ENCODE data around the gene FLAD1. TPM values are rescaled to one million over a fixed set of nuclear protein-coding genes. Genes with fewer than 3 reads are reported as not detected.

The FLAD1 gene
- total RNA-seq (10.5 TPM), polyA plus RNA-seq (27.9 TPM)

DNA sequence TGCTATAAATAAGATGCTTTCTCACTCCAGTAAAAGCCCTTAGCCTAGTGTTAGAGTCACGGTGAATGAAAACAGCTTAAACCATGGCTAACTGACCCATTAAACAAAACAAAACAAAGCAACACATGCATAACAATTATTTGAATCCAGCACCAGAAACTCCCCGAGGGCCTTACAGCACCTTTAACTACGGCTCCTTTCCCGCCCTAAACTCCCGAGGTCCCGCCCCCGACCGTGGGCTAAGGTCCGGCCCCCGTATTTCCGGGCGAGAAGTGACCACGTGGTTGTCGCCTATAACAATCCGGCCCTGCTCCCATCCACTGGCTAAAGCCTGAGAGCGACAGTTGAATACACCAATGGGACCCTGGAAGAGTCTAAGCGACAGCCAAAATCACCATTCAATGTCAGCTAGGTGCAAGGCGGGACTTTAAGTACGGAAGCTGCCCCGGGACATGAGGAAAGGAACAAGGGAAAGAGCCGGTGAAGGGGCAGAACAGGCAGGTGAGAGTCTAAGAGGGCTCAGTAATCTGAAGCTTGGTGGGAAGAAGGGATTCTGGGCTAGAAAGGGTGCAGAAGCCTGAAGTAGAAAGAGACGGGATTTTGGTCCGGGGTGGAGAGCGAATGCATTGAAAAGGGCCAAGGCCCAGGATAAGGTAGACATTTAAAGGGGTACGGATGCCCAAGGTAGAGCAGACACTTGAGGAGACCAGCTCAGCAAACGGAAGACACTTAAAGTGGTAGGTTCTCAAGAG lies at the start of gene FLAD1:
Gene FLAD1 (plus strand): TSS at position 448 of the 752 bp plus-strand sequence. CDS start 351 bp downstream, outside the sequence.
- Histone ChIP-seq H3K36me3 (ENCODE audit: insufficient read depth) (no peaks in the 10 kb centered on the region), H3K27ac (ENCODE audit: low read depth) (no peak within 1 kb of the TSS), H3K4me3 (ENCODE audit: low read depth, low read length) (peak within 1 kb of the TSS; percentile 60), H3K4me1 (ENCODE audit: insufficient read depth) (no peaks in the 10 kb centered on the region)
- under 1% methylated on average over 26 of the region's 26 CpGs for WGBS
- DNase-seq (ENCODE audit: extremely low spot score), result peak; percentile 99

DNA sequence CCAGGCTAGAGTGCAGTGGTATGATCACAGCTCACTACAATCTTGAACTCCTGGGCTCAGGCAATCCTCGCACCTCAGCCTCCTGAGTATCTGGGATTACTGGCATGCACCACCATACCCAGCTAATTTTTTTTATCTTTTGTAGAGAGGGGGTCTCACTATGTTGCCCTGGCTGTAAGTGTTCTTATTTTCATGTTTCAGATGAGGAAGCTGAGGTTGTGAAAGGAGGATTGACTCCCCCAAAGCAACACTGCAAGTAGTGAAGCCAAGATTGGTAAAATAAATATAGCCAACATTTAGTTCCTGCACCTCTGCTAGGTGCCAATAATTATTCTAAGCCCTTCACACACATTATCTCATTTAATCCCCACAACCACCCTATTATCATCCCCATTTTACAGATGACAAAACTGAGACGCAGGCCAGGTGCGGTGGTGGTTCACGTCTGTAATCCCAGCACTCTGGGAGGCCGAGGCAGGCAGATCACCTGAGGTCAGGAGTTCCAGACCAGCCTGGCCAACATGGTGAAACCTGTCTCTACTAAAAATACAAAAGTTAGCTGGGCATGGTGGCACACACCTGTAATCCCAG lies 48.7 kb upstream of the FLAD1 start:
- WGBS, result 93% methylated on average over 5 of the region's 5 CpGs

DNA sequence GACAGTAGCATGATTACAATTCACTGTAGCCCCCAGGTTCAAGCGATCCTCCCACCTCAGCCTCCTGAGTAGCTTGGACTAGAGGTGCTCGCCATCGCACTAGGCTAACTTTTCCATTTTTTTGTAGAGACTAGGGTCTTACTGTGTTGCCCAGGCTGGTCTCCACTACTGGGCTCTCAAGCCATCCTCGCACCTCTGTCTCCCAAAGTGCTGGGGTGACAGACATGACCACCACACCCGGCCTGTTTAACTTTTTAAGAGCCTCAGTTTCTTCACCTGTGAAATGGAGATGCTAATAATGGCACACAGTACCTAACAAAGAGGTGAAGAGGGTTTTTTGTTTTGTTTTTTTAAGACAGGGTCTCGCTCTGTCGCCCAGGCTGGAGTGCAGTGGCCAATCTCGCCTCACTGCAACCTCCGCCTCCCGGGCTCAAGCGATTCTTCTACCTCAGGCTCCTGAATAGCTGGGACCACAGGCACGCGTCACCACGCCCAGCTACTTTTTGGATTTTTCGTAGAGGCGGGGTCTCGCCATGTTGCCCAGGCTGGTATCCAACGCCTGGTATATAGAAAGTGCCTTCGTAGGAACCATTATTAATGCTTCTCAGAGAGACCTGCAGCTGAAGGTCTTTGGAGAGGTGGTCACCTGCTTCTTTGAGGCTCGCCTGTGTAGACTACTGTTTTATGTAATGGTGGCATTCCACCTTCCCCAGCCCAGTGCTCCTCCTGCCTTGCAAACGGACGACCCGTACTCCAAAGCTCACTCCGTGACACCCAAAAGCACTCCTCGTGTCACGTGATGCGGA lies 47.2 kb upstream of the FLAD1 start:
- 36% methylated on average over 27 of the region's 27 CpGs for WGBS
- Histone ChIP-seq H3K27ac (ENCODE audit: low read depth) (peak overlapping the region; percentile 96), H3K36me3 (ENCODE audit: insufficient read depth) (no peaks in the 10 kb centered on the region), H3K4me1 (ENCODE audit: insufficient read depth) (no peaks in the 10 kb centered on the region), H3K4me3 (ENCODE audit: low read depth, low read length) (peak overlapping the region; percentile 51)
- no peak for DNase-seq (ENCODE audit: extremely low spot score)

More for the DNA sequence above, 48.7 kb upstream of the FLAD1 start:
- Histone ChIP-seq H3K27ac (ENCODE audit: low read depth) (no peak overlapping the region), H3K36me3 (ENCODE audit: insufficient read depth) (no peaks in the 10 kb centered on the region), H3K4me3 (ENCODE audit: low read depth, low read length) (no peak overlapping the region), H3K4me1 (ENCODE audit: insufficient read depth) (no peaks in the 10 kb centered on the region)
- DNase-seq (ENCODE audit: extremely low spot score), result no peak

DNA sequence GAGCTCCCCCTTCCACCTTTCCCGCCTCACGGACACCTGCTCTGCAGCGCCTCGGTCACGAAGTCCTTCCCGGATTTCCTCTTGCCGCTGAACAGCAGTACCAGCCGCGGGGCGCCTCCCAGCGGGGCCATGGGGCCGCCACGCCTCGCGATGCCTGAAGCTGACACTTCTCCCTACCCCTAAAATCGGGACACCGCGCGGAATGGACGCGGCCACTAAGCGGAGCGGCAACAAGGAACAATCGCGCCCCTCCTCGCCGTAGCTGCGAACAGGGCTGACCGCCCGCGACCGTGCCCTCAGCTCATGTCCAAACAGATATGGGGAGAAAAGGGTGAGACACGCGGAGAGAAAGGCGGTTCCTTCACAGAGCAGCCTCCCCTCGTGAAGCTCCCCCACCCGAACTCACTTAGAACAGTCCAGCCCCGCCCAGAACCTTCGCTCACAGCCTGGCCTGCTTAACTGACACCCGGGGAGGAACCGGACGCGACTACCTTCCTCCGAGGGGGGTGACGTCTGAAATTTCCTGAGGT lies 46.5 kb upstream of the FLAD1 start, which contains the start of gene PMVK:
Gene PMVK (minus strand): TSS at position 165 of the 530 bp plus-strand sequence. CDS start 34 bp downstream, at position 131.
- WGBS, result under 1% methylated on average over 45 of the region's 45 CpGs
- no peaks in the 10 kb centered on the region for H3K4me1 ChIP-seq (ENCODE audit: insufficient read depth)
- H3K27ac ChIP-seq (ENCODE audit: low read depth), result peak within 1 kb of the TSS; percentile 98
- H3K4me3 ChIP-seq (ENCODE audit: low read depth, low read length), result peak within 1 kb of the TSS; percentile 51
- peak; percentile 94 for DNase-seq (ENCODE audit: extremely low spot score)
- H3K36me3 ChIP-seq (ENCODE audit: insufficient read depth), result no peaks in the 10 kb centered on the region

DNA sequence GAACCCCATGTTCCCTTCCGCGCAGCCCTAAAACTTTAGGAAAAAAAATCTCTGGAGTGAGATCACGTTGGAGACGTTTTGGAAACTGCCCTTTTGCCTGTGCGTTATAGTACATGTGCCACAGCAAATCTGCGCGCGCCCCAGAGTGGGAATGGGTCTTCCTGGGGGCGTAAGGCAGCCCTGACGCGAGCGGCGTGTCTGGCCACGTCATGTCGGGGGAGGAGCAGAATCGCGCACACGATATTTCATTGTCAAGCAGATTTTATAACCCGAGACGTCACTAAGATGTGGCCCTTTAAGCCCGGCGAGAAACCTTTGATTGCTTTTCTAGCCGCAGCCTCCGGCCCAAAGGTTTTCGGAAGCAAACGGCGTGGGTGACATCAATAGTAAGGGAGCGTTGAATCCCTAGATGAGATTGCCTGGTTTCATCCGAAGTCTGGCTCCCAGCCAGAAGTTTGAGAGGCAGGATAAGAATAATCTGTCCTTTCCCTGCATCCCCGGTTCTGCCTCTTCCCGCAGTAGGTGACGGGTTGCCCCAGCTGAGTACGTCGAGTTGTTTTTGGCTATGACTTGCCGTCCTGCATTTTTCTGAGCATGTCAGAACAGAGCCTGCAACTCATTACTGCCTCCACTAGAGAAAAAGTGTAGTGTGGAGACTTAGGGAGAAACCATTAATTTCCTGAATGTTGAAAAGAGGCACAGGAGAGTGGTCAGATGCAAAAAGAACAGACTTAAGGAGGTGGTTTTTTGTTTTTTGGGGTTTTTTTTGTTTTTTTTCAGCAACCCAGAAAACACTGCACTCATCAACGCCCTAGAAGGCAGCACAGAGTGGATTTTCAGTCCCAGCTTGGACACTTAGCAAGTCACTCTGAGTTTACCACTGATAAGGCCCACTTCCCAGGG lies 45.8 kb upstream of the FLAD1 start:
- Histone ChIP-seq H3K36me3 (ENCODE audit: insufficient read depth) (no peaks in the 10 kb centered on the region), H3K4me1 (ENCODE audit: insufficient read depth) (no peaks in the 10 kb centered on the region), H3K27ac (ENCODE audit: low read depth) (peak overlapping the region; percentile 98), H3K4me3 (ENCODE audit: low read depth, low read length) (peak overlapping the region; percentile 51)
- peak; percentile 91 for DNase-seq (ENCODE audit: extremely low spot score)
- under 1% methylated on average over 36 of the region's 36 CpGs for WGBS

DNA sequence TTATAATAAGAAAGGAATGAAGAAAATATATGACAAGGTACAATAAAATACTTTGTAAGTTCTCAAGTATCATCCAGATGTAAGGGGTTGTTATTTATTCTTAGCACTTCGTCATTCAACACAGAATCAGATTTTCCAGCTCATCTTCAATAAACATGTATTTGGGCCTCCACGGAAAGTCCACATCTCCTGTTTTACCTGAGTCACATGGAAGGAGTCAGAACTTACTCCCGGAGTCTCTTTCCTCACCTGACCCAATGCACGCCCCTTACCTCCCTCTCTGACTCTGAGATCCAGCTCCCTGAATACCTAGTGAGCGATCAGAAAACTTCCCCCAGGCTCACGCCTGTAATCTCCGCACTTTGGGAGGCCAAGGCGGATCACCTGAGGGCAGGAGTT lies 45.2 kb upstream of the FLAD1 start:
- no peaks in the 10 kb centered on the region for H3K36me3 ChIP-seq (ENCODE audit: insufficient read depth)
- no peaks in the 10 kb centered on the region for H3K4me1 ChIP-seq (ENCODE audit: insufficient read depth)
- peak overlapping the region; percentile 98 for H3K27ac ChIP-seq (ENCODE audit: low read depth)
- WGBS, result 77% methylated on average over 8 of the region's 8 CpGs
- no peak for DNase-seq (ENCODE audit: extremely low spot score)
- H3K4me3 ChIP-seq (ENCODE audit: low read depth, low read length), result no peak overlapping the region

DNA sequence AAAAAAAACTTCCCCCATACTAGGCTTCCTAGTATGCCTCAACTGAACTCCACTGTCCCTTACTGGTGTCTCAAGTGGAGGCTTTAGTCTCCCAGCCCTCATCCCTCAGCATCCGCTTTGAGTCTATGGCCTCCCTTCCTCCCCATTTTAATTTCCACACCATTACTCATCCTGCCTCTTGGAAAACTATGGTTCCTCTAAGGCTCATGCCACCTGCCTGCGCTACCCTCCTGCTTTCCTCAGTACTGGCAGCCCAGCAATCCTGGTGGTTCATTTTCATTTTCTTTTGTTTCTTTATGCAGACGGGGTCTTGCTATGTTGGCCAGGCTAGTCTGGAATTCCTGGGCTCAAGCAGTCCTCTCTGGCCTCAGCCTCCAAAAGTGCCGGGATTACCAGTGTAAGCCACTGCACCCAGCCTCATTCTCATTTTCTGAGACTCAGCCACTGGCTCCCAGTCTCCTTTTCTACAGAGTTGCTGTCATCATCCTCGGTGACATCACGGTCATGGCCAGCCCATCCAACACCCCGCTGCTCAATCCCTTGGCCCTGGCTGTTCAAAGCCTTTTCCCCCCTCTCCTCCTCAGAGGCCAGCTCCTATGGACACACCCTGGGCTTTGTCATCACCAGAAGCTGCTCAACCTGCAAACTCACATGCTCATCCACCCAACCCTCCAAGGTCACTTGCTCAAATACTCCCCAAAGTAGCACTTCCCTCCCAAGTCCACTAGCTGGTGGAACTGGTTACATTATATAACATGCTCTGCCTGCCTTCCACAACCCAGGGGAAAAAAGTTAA lies 44.3 kb upstream of the FLAD1 start:
- Histone ChIP-seq H3K27ac (ENCODE audit: low read depth) (peak overlapping the region; percentile 25), H3K4me3 (ENCODE audit: low read depth, low read length) (no peak overlapping the region), H3K4me1 (ENCODE audit: insufficient read depth) (no peaks in the 10 kb centered on the region), H3K36me3 (ENCODE audit: insufficient read depth) (no peaks in the 10 kb centered on the region)
- 91% methylated on average over 7 of the region's 7 CpGs for WGBS
- DNase-seq (ENCODE audit: extremely low spot score), result no peak

DNA sequence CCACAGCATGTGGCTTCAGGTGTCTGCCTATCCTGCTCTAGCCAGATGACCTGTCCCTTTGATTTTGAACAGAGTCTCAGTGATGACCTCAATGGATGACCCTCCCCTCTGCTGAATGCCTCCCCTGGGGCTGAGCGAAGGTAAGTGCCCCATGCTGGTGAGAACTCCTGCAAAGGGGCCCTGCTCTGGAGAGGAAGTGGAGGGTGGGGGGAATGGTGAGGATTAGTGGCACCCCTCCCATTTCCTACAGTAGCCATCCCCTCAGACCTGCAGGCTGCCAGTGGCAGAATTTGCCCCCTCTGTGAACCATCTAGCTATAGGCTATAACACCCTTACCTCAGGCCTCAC lies 43.0 kb upstream of the FLAD1 start:
- Histone ChIP-seq H3K4me1 (ENCODE audit: insufficient read depth) (no peaks in the 10 kb centered on the region), H3K4me3 (ENCODE audit: low read depth, low read length) (no peak overlapping the region), H3K36me3 (ENCODE audit: insufficient read depth) (no peaks in the 10 kb centered on the region), H3K27ac (ENCODE audit: low read depth) (no peak overlapping the region)
- no peak for DNase-seq (ENCODE audit: extremely low spot score)
- 91% methylated on average over 1 of the region's 1 CpG for WGBS

DNA sequence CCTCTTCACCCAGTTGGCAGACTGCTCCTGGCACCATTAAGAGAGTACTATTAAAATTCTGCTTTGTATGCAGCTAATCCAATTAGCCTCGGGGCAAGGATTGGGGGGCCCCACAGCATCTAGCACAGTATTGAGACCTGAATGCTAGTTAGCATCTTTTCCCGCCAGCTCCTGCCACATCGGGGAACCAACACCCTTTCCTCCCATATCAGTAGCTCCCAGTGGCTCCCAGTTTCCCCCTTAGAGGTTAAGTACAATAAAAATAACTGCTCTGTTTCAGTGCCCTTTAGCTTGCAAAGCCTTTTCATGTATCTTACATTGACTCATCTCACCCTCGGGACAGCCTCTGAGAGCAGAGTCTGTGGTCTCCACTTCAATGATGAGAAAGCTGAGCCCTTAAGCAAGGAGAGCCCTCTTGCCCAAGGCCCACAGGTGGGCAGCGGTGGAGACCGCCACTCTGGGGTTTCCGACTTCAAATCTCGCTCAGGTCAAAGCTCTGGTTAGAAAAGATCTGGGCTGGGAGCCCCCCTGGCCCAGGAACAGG lies 42.4 kb upstream of the FLAD1 start:
- Histone ChIP-seq H3K4me3 (ENCODE audit: low read depth, low read length) (no peak overlapping the region), H3K4me1 (ENCODE audit: insufficient read depth) (no peaks in the 10 kb centered on the region), H3K36me3 (ENCODE audit: insufficient read depth) (no peaks in the 10 kb centered on the region), H3K27ac (ENCODE audit: low read depth) (peak overlapping the region; percentile 26)
- no peak for DNase-seq (ENCODE audit: extremely low spot score)
- WGBS, result 72% methylated on average over 8 of the region's 8 CpGs

DNA sequence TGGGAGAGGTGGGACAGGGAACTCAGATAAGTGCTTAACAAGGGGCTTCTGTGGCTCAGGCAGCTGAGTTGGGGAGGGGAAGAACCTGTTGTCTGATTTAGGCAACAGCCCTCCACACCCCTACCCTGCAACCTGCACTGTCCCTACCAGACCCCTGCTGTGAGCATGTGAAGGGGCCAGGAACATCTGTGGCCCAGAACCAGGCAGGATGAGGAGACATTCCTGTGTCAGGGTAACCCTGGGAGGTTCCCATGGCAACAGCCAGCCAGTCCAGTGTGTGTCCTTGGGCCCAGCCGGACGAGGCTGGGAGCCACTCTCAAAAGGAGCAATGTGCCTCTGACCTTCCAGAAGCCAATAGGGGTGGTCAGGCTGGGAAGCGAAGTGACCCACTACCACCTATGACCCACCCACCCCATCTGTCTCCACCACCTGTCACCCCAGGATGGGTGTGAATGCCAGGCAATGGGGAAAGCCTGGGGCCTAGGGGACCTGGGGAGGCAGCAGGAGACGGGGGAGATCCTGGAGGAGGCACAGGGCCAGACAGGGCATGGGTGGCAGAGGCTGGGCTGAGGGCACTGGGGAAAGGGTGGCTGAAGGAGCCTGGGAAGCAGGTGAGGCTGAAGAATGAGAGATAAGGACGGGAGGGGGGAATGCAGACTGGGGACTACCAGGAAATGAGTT lies 41.7 kb upstream of the FLAD1 start:
- 65% methylated on average over 5 of the region's 5 CpGs for WGBS
- H3K4me1 ChIP-seq (ENCODE audit: insufficient read depth), result no peaks in the 10 kb centered on the region
- DNase-seq (ENCODE audit: extremely low spot score), result no peak

DNA sequence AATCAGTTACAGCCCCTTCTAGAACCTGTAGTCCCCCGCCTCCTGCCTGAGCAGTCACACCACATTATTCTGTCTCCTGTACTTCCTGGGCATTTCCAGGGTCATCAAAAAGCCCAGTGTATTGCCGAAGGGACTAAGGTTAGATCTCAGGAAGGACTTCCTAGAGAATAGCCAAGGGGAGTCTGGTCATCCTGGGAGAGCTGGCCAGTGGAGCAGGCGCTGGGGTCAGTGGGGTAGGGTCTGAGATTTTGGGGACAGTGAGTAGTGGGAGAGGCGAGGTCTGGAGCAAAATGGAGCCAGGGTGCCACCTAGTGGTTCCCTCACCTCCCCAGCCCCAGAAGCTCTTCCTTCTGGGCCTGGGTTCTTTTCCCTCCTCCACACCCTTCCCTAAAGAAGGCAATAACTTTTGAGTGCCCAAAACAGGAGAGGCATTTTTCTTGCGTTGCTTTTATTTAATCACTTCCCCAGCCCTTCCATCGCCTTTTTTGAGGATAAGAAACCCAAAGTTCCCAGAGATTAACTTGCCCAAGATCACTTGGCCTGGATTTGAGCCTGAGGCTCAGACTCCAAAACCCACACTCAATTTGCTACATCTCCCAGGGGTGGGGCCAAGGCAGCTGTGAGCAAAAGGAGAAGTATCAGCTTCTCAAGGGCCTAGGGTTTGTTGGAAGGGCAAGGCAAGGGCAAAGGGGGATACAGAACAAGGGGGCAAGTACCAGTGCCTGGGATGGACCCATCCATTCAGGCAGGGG lies 39.3 kb upstream of the FLAD1 start:
- H3K27ac ChIP-seq (ENCODE audit: low read depth), result no peak overlapping the region
- WGBS, result 41% methylated on average over 6 of the region's 6 CpGs
- no peak for DNase-seq (ENCODE audit: extremely low spot score)
- H3K36me3 ChIP-seq (ENCODE audit: insufficient read depth), result no peaks in the 10 kb centered on the region
- H3K4me1 ChIP-seq (ENCODE audit: insufficient read depth), result no peaks in the 10 kb centered on the region
- no peak overlapping the region for H3K4me3 ChIP-seq (ENCODE audit: low read depth, low read length)

More for the DNA sequence above, 41.7 kb upstream of the FLAD1 start:
- Histone ChIP-seq H3K4me3 (ENCODE audit: low read depth, low read length) (no peak overlapping the region), H3K36me3 (ENCODE audit: insufficient read depth) (no peaks in the 10 kb centered on the region), H3K27ac (ENCODE audit: low read depth) (peak overlapping the region; percentile 60)

Data from urinary bladder (tissue), 4 donors.